PC-9 (cell line): ENCODE data around the gene NIPAL1.

Source experiments
- EZH2 ChIP-seq: fragments of 200-600 bp; sonication (generic); IDR thresholded peaks from 2 replicates; pipeline ENCODE4 v1.8.0; 2017; ENCODE audit warnings: antibody characterized with exemption, low read depth
- TF ChIP-seq, protein P1 (sequence below): fragments of 200-600 bp; sonication (generic); conservative IDR thresholded peaks from 2 replicates; pipeline ENCODE4 v1.6.1; 2017; ENCODE audit warnings: mixed run types, antibody characterized with exemption, mild to moderate bottlenecking, moderate library complexity

DNA sequence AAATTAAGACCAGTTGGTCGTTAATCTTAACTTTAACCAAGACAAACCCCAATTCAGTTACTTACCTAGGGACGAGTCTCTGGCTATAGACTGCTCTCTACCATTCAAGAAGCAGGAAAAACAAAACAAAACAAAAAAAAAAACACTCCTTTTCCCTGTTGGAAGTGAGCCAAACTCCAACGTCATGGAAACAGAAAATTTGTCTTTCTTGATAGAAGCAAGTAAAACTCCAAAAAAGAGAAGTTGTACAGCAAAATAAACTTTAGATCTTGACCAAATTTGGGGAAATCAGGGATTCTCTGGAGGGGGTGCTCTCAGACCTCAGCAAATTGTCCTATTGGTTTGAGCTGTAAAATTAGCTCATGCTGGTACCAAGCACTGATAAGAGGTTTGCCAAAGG, 3.7 kb upstream of the NIPAL1 start:
- TF ChIP-seq, protein P1, sequence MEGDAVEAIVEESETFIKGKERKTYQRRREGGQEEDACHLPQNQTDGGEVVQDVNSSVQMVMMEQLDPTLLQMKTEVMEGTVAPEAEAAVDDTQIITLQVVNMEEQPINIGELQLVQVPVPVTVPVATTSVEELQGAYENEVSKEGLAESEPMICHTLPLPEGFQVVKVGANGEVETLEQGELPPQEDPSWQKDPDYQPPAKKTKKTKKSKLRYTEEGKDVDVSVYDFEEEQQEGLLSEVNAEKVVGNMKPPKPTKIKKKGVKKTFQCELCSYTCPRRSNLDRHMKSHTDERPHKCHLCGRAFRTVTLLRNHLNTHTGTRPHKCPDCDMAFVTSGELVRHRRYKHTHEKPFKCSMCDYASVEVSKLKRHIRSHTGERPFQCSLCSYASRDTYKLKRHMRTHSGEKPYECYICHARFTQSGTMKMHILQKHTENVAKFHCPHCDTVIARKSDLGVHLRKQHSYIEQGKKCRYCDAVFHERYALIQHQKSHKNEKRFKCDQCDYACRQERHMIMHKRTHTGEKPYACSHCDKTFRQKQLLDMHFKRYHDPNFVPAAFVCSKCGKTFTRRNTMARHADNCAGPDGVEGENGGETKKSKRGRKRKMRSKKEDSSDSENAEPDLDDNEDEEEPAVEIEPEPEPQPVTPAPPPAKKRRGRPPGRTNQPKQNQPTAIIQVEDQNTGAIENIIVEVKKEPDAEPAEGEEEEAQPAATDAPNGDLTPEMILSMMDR, result no peak
- TF ChIP-seq EZH2, result no peak
